ENCODE results near the gene AP5M1.
"Not testable (repeated sequence)": the region's sequence is repeated elsewhere in the genome, so short reads cannot be mapped to it uniquely, and the experiment has no call there.

AP5M1 gene, protein sequence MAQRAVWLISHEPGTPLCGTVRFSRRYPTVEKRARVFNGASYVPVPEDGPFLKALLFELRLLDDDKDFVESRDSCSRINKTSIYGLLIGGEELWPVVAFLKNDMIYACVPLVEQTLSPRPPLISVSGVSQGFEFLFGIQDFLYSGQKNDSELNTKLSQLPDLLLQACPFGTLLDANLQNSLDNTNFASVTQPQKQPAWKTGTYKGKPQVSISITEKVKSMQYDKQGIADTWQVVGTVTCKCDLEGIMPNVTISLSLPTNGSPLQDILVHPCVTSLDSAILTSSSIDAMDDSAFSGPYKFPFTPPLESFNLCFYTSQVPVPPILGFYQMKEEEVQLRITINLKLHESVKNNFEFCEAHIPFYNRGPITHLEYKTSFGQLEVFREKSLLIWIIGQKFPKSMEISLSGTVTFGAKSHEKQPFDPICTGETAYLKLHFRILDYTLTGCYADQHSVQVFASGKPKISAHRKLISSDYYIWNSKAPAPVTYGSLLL

DNA sequence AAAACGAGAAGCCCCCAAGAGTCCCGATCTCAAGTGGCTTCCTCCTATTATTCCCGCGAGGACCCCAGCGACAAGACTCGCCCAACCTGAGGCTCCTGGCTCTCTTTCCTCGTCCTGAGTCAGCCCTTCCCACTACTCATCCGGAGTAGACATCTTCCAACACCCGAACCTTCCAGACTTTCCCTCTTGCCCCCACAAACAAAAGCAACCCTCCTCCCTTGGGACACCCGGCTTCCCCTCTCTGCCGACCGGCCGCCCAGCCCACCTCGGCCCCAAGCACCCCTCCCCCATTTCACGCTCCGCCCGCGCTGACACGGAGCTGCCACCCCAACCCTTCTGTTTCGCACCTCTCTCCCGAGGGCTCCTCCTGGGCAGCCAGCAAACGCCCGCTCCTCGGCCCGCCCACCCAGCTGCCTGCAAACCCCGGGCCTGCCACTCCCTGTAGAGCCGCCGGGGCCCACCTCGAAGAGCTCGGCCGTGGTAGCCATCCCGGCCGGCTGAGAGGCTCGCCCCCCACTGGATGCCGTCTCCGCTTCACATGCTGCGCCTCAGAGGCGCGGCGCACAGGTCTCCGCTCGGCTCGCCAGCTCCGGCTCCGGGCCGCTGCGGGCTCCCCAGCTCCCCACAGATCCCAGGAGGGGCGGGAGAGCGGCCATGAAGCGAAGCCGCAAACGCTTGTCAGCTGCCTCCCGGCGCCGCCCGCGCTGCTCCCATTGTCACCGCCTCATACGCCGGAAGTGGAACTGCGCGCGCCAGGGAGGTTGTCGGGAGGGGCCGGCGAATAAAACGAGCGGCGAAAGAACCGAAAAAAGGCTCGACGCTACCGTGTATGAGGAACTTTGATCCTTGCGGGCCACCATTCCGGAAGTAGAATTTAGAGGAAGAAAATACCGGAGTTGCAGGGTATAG is at the start of gene AP5M1, which contains the start of gene EXOC5:
Gene AP5M1 (plus strand): TSS at position 811 of the 909 bp plus-strand sequence. CDS start 344 bp downstream, outside the sequence.
Gene EXOC5 (minus strand): TSS at position 745 of the 909 bp plus-strand sequence. CDS start 257 bp downstream, at position 488.
- Histone ChIP-seq H3K36me3 (peaks cover 7 to 22% (median 11%) of the 10 kb centered on the region in 11 experiments; a peak in 16 of 22 replicates), H3K4me3 (peak within 1 kb of the TSS; percentile 68 to 88 (median 81)), H3K9me3 (replicated peaks in 1 of 11) (no peaks in the 10 kb centered on the region; a peak in 2 of 22 replicates), H3K4me1 (peaks cover 24 to 53% (median 46%) of the 10 kb centered on the region in 10 experiments), H3K4me2 (peak within 1 kb of the TSS; percentile 74 to 92 (median 83)), H4K20me1 (peaks cover 4 to 67% (median 39%) of the 10 kb centered on the region in 11 experiments; a peak in 17 of 22 replicates), H3K9ac (peak within 1 kb of the TSS; percentile 81 to 97 (median 92)), H3K27ac (peak within 1 kb of the TSS; percentile 79 to 95 (median 89)), H3K27me3 (no peaks in the 10 kb centered on the region)
- no peak for TF ChIP-seq Cebpa-rat (IDR thresholded peaks at IDR 0.05)

DNA sequence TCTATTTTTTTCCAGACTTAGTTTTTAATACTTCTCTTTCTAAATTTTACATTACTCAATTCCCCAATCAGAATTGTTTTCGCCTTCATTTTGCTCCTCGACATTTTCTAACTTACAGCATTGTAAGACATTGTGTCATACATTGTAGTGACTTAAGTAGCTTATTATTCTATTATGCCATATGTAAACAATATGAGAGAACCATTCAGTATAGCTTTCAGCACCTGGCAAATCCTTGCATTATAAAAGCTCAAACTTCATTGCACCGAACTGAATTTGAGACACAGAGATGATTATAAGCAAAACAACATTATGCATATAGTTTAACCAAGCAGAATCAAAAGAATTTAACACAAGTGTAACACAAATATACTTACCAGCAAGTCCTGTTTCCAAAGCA is 46.8 kb upstream of the AP5M1 start:
- Histone ChIP-seq H3K4me3 (no peak overlapping the region), H3K9ac (no peak overlapping the region), H3K27ac (no peak overlapping the region), H3K4me1 (no peaks in the 10 kb centered on the region), H3K36me3 (peaks cover 27 to 100% (median 71%) of the 10 kb centered on the region in 11 experiments), H3K9me3 (replicated peaks in 1 of 11) (no peaks in the 10 kb centered on the region), H3K4me2 (no peak overlapping the region), H4K20me1 (peaks cover 0 to 29% (median 0%) of the 10 kb centered on the region in 11 experiments; a peak in 3 of 22 replicates), H3K27me3 (no peaks in the 10 kb centered on the region)
- no peak for TF ChIP-seq Cebpa-rat (IDR thresholded peaks at IDR 0.05)

DNA sequence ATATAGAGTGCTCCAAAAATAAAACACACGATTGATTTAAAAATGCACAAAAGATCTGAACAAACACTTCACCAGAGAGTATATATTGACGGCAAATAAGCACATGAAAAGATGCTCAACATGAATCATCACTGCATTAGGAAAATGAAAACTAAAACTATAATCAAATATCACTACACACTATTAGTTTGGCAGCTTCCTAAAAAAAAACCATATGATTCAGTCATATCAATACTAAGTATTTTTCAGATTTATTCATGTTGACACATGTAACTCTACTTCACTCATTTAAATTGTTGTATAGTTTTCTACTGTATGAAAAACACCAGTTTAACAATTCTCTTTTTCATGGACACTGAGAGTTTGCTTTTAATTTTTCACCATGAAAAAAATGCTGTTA is 41.7 kb upstream of the AP5M1 start:
- peaks cover 31 to 100% (median 65%) of the 10 kb centered on the region in 11 experiments for H3K36me3 ChIP-seq
- H3K9me3 ChIP-seq (replicated peaks in 1 of 11), result peaks cover 0 to 5% (median 0%) of the 10 kb centered on the region in 11 experiments; a peak in 6 of 22 replicates
- no peak overlapping the region for H3K4me3 ChIP-seq
- no peak overlapping the region for H3K9ac ChIP-seq
- no peaks in the 10 kb centered on the region for H3K27me3 ChIP-seq
- no peak overlapping the region for H3K27ac ChIP-seq
- H3K4me1 ChIP-seq, result no peaks in the 10 kb centered on the region
- no peak overlapping the region for H3K4me2 ChIP-seq
- no peak for TF ChIP-seq Cebpa-rat (IDR thresholded peaks at IDR 0.05)
- H4K20me1 ChIP-seq, result peaks cover 0 to 22% (median 0%) of the 10 kb centered on the region in 11 experiments; a peak in 3 of 22 replicates

DNA sequence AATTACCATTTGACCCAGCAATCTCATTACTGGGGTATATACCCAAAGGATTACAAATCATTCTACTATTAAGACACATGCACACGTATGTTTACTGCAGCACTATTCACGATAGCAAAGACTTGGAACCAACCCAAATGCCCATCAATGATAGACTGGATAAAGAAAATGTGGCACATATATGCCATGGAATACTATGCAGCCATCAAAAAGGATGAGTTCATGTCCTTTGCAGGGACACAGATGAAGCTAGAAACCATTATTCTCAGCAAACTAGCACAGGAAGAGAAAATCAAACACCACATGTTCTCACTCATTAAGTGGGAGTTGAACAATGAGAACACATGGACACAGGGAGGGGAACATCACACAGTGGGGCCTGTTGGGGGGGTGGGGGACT is 40.5 kb upstream of the AP5M1 start:
- not testable (repeated sequence) for H3K4me3 ChIP-seq

DNA sequence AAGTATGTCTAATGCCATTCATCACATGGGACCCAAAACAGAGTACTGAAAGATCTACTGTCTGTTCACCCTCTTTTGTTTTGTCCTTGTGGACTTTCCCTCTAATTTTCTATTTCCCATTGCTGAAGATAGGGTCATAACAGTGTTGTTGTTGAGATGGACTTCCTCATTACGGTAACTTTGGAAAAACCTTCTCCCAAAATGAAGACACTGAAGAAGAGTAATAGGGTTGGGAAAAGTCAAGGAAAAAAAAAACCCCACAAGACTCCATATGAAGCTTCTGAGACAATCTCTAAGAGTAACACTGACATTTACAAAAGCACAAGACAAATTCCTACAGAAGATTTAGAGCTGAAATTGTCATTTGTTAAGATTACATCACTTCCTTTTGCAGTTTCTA is 36.8 kb upstream of the AP5M1 start:
- no peak overlapping the region for H3K9ac ChIP-seq
- no peak overlapping the region for H3K27ac ChIP-seq
- H3K36me3 ChIP-seq, result peaks cover 51 to 100% (median 69%) of the 10 kb centered on the region in 11 experiments
- H3K4me2 ChIP-seq, result no peak overlapping the region
- H3K9me3 ChIP-seq (replicated peaks in 1 of 11), result peaks cover 0 to 5% (median 0%) of the 10 kb centered on the region in 11 experiments; a peak in 6 of 22 replicates
- H3K4me1 ChIP-seq, result no peaks in the 10 kb centered on the region
- TF ChIP-seq Cebpa-rat (IDR thresholded peaks at IDR 0.05), result no peak
- H3K4me3 ChIP-seq, result no peak overlapping the region
- no peaks in the 10 kb centered on the region for H3K27me3 ChIP-seq
- H4K20me1 ChIP-seq, result peaks cover 0 to 3% (median 0%) of the 10 kb centered on the region in 11 experiments; a peak in 2 of 22 replicates

More for the DNA sequence above, 40.5 kb upstream of the AP5M1 start:
- not testable (repeated sequence) for H3K4me2 ChIP-seq; H3K9ac ChIP-seq; H3K27ac ChIP-seq; H3K4me1 ChIP-seq; H3K27me3 ChIP-seq; H3K9me3 ChIP-seq (replicated peaks in 1 of 11)
- Histone ChIP-seq H4K20me1 (peaks cover 0 to 18% (median 0%) of the 10 kb centered on the region in 11 experiments; a peak in 3 of 22 replicates), H3K36me3 (peaks cover 35 to 100% (median 65%) of the 10 kb centered on the region in 11 experiments)

DNA sequence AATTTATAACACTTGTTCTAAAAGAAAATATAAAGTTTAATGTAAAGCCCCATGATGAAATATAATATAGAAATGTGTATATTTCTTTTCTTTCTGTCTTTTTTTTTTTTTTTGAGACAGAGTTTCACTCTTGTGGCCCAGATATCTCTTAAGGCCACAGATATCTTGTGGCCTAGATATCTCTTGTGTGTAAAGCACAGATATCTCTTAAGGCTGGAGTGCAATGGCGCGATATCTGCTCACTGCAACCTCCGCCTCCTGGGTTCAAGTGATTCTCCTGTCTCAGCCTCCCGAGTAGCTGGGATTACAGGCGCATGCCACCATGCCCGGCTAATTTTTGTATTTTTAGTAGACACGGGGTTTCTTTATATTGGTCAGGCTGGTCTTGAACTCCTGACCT is 28.7 kb upstream of the AP5M1 start:
- Histone ChIP-seq H3K36me3 (peaks cover 16 to 99% (median 66%) of the 10 kb centered on the region in 11 experiments), H4K20me1 (peaks cover 0 to 32% (median 0%) of the 10 kb centered on the region in 11 experiments; a peak in 5 of 22 replicates)
- not testable (repeated sequence) for H3K9ac ChIP-seq; H3K27me3 ChIP-seq; H3K4me1 ChIP-seq; H3K4me3 ChIP-seq; H3K27ac ChIP-seq; H3K4me2 ChIP-seq; H3K9me3 ChIP-seq (replicated peaks in 1 of 11)

DNA sequence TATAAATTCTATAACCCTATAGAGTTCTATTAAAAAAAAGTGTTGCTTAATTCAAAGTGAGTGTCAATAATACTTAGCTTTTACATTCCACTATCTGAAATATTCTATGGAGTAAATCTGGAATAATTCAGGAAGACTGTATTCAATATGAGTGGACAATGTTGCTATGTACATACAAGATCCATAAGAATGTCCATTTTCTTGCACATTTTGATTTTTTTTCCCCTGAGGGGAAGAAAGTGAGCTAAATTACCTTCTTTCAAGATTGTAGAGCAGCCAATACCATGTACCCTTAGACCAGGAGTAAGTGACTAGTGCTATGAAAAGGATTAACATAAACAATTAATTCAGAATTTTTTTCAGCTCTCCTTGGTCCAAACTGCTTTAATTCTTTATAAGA is 25.5 kb upstream of the AP5M1 start:
- Histone ChIP-seq H3K36me3 (peaks cover 15 to 88% (median 61%) of the 10 kb centered on the region in 11 experiments), H3K4me2 (no peak overlapping the region), H4K20me1 (peaks cover 0 to 60% (median 4%) of the 10 kb centered on the region in 11 experiments; a peak in 8 of 22 replicates), H3K27ac (no peak overlapping the region), H3K27me3 (no peaks in the 10 kb centered on the region), H3K4me3 (no peak overlapping the region), H3K9ac (no peak overlapping the region), H3K4me1 (no peaks in the 10 kb centered on the region), H3K9me3 (replicated peaks in 1 of 11) (no peaks in the 10 kb centered on the region)
- TF ChIP-seq Cebpa-rat (IDR thresholded peaks at IDR 0.05), result no peak

DNA sequence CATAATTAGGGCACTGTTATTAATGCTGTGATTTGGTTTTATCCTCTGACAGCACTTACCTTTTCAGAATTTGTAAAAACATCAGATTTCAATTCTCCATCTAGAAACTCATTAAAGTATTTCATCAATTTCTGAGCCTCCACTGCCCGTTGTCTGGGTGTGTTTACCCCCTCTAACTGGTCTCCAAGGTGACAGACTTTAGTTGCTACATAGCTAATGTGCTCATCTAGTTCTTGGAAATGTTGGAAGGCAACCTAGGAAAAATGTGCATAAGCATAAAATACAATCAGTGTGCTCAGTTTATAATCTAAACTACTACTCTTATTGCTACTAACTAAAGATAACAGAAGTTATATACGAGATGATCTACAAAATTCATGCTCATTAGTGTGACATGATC is 24.7 kb upstream of the AP5M1 start:
- H3K4me3 ChIP-seq, result no peak overlapping the region
- no peaks in the 10 kb centered on the region for H3K27me3 ChIP-seq
- H3K4me2 ChIP-seq, result no peak overlapping the region
- no peaks in the 10 kb centered on the region for H3K9me3 ChIP-seq (replicated peaks in 1 of 11)
- H4K20me1 ChIP-seq, result peaks cover 0 to 68% (median 4%) of the 10 kb centered on the region in 11 experiments; a peak in 8 of 22 replicates
- H3K4me1 ChIP-seq, result no peaks in the 10 kb centered on the region
- no peak overlapping the region for H3K9ac ChIP-seq
- TF ChIP-seq Cebpa-rat (IDR thresholded peaks at IDR 0.05), result no peak
- peaks cover 15 to 80% (median 57%) of the 10 kb centered on the region in 11 experiments for H3K36me3 ChIP-seq
- no peak overlapping the region for H3K27ac ChIP-seq
